ENCODE data around the gene PTPN9.
"Not testable (repeated sequence)": the region's sequence is repeated elsewhere in the genome, so short reads cannot be mapped to it uniquely, and the experiment has no call there.

PTPN9 gene

DNA sequence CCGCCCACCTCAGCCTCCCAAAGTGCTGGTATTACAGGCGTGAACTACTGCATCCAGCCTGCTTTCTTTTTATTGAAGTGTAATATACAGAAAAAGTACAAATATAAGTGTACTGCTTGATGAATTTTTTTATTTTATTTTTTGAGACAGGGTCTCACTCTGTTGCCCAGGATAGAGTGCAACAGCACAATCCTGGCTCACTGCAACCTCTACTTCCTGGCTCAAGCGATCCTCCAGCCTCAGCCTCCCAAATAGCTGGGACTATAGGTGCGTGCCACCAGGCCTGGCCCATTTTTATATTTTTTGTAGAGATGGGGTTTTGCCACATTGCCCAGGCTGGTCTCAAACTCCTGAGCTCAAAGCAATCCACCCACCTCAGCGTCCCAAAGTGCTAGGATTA, 3.8 kb upstream of the PTPN9 start:
- not testable (repeated sequence) for DNase-seq

- peak; percentile 62 for DNase-seq
These were observed 755 bp downstream of the PTPN9 start for GRCh38 chr15:75578173-75578947.

DNA sequence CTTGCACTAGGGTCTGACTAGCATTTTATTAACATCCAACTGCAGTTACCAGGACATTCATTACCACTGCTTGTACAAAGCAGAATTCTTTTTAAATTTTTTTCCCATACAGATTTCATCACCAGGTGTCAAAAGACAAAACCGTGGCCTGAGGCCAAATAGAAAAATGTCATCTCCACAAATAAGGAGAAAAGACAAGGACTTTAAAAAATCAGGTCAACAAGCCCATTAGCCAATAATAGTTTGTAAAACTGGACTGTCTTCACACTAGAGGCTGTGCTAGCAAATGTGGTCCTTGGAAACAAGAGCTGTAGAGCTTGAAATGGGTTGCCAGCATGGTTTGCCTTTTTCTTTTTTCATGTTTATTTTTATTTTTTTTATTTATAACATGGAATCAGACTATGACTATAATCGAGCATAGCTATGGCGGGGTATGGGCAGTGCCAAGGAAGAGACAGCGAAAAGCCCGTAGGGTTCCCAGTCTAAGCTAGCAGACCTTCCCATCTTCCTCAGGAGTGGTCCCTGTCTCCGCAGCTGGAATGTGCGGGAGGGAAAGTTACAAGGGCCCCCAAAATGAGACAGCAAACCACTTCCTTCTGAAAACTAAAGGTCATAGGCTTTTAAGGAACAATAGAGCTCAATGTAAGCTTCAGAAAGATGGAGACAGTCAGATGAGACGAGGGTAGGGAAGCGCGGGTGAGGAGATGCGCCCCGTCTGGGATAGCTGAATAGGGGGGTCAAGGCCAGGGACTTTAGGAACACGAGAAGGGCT, 1.5 kb downstream of the PTPN9 start:
- no peak for DNase-seq

- DNase-seq = no peak
These were observed 5.3 kb downstream of the PTPN9 start for GRCh38 chr15:75573648-75574384.

DNA sequence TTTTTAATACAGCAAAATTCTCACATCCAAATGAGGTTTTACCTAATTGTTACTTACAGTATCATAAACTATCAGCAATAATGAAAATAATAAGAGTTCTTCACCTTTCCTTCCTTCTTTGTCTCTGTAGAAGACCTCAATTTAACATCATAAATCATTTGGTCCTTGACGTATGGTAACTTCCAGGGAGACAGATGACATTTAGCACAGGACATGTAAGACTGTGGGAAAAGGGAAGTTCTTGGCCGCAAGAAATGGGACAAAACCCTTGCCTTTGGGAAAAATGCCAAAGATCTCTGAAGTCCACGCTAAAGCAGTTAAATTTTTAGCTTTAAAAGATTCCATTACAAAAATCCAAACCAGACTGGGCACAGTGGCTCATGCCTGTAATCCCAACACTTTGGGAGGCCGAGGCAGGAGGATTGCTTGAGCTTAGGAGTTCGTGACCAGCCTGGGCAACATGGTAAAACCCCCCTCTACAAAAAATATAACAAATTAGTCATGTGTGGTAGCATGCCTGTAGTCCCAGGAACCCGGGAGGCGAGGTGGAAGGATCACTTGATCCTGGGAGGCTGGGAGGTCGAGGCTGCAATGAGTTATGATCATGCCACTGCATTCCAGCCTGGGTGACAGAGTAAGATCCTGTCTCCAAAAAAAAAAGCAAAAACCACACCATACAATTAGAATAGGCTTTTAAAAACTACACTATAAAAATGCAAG, 8.8 kb downstream of the PTPN9 start:
- no peak for DNase-seq

- DNase-seq = no peak
These were observed 13.8 kb downstream of the PTPN9 start for GRCh38 chr15:75565062-75565970.

GRCh38 chr15:75561888-75562287, 17.2 kb downstream of the PTPN9 start:
- no peak for DNase-seq

DNA sequence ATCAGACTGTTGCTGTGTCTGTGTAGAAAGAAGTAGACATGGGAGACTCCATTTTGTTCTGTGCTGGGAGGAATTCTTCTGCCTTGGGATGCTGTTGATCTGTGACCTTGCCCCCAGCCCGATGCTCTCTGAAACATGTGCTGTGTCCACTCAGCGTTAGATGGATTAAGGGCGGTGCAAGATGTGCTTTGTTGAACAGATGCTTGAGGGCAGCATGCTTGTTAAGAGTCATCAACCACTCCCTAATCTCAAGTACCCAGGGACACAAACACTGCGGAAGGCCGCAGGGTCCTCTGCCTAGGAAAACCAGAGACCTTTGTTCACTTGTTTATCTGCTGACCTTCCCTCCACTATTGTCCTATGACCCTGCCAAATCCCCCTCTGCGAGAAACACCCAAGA, 19.8 kb downstream of the PTPN9 start:
- DNase-seq = not testable (repeated sequence)

DNA sequence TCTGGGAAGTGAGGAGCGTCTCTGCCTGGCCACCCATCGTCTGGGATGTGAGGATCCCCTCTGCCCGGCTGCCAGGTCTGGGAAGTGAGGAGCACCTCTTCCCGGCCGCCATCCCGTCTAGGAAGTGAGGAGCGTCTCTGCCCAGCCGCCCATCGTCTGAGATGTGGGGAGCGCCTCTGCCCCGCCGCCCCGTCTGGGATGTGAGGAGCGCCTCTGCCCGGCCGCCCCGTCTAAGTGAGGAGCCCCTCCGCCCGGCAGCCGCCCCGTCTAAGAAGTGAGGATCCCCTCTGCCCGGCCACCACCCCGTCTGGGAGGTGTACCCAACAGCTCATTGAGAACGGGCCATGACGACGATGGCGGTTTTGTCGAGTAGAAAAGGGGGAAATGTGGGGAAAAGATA, 20.2 kb downstream of the PTPN9 start:
- not testable (repeated sequence) for DNase-seq

- no peak for DNase-seq
These were observed 24.4 kb downstream of the PTPN9 start for GRCh38 chr15:75554717-75555116.

DNA sequence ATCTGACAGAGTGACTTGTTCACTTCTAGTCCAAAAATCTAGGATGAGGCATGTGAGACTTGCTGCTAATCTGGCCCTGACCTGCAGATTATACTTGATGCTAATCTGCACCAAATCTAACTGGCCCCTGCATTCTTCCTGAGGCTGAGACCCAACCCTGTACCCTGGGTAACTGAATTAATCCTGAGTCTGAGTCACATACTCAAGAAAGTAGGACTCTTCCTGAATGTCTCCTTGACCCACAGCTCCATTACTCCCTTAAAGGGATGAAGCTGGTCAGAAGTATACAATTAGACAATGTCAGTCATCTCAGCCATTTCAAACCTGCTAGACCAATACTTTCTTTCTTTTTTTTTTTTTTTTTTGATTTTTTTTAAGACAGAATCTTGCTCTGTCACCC, 25.5 kb downstream of the PTPN9 start:
- DNase-seq = no peak

GRCh38 chr15:75551091-75551490, 28.0 kb downstream of the PTPN9 start:
- no peak for DNase-seq

DNA sequence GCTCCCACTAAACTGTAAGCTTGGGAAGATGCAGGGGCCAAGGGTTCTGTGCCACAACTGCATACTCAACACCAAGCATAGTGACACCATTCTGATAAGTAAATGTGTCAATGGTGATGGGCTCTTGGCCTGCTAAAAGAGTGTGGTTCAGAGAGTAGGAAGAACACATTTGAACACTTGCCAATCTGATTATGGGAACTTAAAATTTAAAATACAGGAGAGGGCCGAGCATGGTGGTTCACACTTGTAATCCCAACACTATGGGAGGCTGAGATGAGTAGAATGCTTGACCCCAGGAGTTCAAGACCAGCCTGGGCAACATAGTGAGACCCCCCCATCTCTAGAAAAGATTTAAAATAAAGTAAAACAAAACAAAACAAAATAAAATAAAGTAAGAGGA, 34.1 kb downstream of the PTPN9 start:
- no peak for DNase-seq

DNA sequence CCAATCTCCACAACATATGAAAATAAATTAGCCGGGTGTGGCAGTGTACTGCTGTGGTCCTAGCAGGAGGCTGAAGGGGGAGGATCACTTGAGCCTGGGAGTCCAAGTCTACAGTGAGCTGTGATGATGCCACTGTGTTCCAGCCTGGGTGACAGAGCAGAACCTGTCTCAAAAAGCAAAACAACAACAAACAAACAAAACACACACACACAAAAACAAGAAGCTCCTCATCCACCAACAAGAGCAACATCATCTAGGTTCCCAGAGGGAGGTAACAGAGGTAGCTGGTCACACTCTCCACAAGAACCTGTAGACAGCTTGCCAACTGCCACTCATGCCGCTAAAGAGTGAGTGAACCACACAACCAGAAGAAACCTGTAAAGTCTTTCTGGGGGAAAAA, 34.8 kb downstream of the PTPN9 start:
- no peak for DNase-seq

DNA sequence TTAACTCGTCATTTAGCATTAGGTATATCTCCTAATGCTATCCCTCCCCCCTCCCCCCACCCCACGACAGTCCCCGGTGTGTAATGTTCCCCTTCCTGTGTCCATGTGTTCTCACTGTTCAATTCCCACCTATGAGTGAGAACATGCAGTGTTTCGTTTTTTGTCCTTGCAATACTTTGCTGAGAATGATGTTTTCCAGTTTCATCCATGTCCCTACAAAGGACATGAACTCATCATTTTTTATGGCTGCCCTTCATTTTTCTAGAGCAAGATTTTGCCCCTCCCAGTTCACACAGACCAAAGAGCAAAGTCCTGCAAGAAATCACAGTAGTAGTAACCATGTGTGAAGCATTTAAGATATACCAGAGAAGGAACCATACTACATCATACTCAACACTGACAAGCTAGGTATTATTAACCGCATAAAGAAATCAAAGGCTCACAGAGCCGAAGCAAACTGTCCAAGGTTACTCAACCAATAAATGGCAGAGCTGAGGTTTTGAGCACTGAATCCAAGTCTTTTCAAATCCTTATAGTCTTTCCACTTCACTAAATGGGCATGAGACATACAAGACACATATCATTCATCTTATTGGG, 36.1 kb downstream of the PTPN9 start:
- DNase-seq = not testable (repeated sequence)

- no peak for DNase-seq
These were observed 36.7 kb downstream of the PTPN9 start for GRCh38 chr15:75542386-75542797.

DNA sequence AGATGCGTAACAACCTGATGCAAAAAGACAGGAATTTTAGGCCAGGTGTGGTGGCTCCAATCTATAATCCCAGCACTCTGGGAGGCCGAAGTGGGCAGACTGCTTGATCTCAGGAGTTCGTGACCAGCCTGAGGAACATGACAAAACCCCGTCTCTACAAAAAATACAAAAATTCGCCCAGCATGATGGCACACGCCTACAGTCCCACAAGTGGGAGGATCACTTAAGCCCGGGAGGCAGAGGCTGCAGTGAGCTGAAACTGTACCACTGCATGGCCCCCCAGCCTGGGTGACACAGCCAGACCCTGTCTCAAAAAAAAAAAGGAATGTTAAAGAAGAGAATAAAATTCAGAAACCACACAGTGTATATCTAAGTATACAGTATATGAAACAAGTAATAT, 40.7 kb downstream of the PTPN9 start:
- no peak for DNase-seq

- DNase-seq = no peak
These were observed 45.2 kb downstream of the PTPN9 start for GRCh38 chr15:75533945-75534344.

- peak; percentile 75 for DNase-seq
These were observed 46.5 kb downstream of the PTPN9 start for GRCh38 chr15:75532413-75533250.

- peak; percentile 63 for DNase-seq
These were observed 48.1 kb downstream of the PTPN9 start for GRCh38 chr15:75531041-75531450.
